Sigmoid colon (tissue), 4 donors: ENCODE measurements around the gene SIX1.

Experiments used
- CTCF ChIP-seq, 4 experiments: fragments of 450-650 bp in 3 of 4; fragments of 200-600 bp in 1 of 4; IDR thresholded peaks; one replicate each; pipeline ENCODE4 v1.5.1; 2016 to 2019; ENCODE audit warnings: antibody characterized with exemption in 4 of 4, mild to moderate bottlenecking in 3 of 4, moderate library complexity in 2 of 4
- EP300 ChIP-seq, 4 donors: sonication (generic); formaldehyde crosslinking; IDR thresholded peaks; one replicate each; pipeline ENCODE4 v1.6.1; 2017; ENCODE audit warnings: antibody characterized with exemption in 4 of 4

GRCh38 chr14:60639674-60640073 lies 9.6 kb downstream of the SIX1 start:
- no peak for TF ChIP-seq CTCF (IDR thresholded peaks at IDR 0.05)
- TF ChIP-seq EP300 (IDR thresholded peaks at IDR 0.05) = no peak
